ENCODE measurements around the gene UBE2D3.

- TF ChIP-seq CTCF (IDR thresholded peaks at IDR 0.05) (no peak), POLR2A (IDR thresholded peaks at IDR 0.05) (no peak)
These were observed 62.5 kb downstream of the UBE2D3 start for GRCh38 chr4:102764901-102765300.

Measured in breast epithelium (tissue), 3 donors.